ENCODE measurements around the gene SVOPL.
"Not testable (repeated sequence)": the region's sequence is repeated elsewhere in the genome, so short reads cannot be mapped to it uniquely, and the experiment has no call there.

The SVOPL gene

GRCh38 chr7:138699661-138700060 is 1.5 kb downstream of the SVOPL start:
- no peak for DNase-seq (ENCODE audit: low spot score)

DNA sequence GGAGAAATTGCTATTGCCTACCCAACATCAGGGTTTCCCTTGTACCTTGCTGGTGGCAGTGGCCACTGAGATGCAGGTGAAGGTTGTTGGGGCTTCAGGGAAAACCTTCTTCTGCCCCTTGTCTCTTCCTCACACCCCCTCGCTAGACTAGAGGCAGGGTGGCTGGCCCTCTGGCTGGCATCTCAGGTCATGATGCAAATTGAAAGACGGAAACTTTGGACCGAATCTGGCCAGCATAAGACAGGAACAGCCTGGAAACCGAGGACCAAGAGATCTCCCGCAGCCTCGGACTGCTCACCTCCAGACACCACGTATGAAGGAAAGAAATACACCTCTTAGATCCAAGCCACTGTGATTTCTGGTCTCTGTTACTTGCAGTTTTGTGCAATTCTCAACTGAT is 2.9 kb downstream of the SVOPL start:
- DNase-seq (ENCODE audit: low spot score): no peak

DNA sequence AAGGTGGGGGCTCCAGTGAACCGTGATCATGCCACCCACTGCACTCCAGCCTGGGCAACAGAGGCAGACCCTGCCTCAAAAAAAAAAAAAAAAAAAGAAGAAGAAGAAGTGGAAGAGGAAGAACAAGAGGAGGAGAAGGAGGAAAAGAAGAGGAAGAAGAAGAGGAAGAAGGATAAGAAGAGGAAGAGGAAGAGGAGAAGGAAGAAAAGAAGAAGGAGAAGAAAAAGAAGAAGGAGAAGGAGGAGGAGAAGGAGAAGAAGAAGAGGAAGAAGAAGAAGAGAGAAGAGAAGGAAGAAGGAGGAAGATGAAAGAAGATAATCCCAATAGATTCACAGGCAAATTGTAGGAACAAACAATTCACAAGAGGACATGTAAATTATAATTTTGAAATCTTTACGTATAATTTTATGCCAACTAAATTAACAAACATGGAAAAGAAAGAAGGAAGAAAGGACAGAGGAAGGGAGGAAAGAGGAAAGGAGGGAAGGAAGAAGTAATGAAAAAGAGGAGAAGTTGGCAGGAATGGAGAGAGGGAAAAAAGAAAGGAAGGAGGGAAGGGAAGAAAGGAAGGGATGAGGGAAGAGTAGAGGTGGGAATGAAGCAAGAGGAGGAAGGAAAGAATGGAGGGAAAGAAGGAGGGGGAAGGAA is 3.5 kb downstream of the SVOPL start:
- DNase-seq (ENCODE audit: low spot score): no peak

DNA sequence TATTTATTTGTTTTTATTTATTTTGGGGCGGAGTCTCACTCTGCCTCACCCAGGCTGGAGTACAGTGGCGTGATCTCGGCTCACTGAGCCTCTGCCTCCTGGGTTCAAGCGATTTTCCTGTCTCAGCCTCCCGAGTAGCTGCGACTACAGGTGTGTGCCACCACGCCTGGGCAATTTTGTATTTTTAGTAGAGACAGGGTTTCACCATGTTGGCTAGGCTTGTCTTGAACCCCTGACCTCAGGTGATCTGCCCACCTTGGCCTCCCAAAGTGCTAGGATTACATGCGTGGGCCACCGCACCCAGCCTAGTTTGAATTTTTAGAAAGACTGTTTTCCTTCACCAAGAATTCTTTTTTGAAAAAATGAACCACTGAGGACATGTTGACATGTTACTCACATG is 5.4 kb downstream of the SVOPL start:
- DNase-seq (ENCODE audit: low spot score): not testable (repeated sequence)

GRCh38 chr7:138695106-138695505 is 6.1 kb downstream of the SVOPL start:
- DNase-seq (ENCODE audit: low spot score): no peak

- DNase-seq (ENCODE audit: low spot score): no peak
Observed at GRCh38 chr7:138691178-138691577, 10.0 kb downstream of the SVOPL start.

DNA sequence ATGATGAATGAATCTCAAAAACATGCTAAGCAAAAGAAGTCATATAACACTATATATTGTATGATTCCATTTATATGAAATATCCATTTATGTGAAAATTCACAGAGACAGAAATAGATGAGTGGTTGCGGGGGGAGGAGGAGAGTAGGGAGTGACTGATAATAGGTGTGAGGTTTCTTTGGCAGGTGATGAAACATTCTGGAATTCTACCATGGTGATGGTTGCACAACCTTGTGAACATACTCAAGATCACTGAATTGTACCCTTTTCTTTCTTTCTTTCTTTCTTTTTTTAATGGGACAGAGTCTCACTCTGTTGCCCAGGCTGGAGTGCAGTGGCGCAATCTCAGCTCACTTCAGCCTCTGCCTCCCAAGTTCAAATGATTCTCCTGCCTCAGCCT is 10.7 kb downstream of the SVOPL start:
- DNase-seq (ENCODE audit: low spot score): no peak

- DNase-seq (ENCODE audit: low spot score): not testable (repeated sequence)
Observed at GRCh38 chr7:138688037-138688436, 13.1 kb downstream of the SVOPL start.

DNA sequence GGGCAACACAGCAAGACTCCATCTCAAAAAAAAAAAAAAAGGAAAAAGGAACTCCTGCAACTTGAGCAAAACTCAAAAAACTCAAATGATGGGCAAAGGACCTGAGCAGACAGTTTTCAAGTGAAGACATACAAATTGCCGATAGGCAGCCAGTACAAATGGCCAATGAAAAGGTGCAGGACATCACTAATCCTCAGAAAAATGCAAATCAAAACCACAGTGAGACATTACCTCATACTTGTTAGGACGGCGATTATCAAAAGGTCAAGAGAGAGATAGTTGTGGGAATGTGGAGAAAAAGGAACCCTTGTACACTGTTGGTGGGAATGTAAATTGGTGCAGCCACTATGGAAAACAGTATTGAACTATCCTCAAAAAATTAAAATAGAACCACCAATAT is 16.8 kb downstream of the SVOPL start:
- DNase-seq (ENCODE audit: low spot score): no peak

- DNase-seq (ENCODE audit: low spot score): no peak
Observed at GRCh38 chr7:138679793-138680192, 21.4 kb downstream of the SVOPL start.

DNA sequence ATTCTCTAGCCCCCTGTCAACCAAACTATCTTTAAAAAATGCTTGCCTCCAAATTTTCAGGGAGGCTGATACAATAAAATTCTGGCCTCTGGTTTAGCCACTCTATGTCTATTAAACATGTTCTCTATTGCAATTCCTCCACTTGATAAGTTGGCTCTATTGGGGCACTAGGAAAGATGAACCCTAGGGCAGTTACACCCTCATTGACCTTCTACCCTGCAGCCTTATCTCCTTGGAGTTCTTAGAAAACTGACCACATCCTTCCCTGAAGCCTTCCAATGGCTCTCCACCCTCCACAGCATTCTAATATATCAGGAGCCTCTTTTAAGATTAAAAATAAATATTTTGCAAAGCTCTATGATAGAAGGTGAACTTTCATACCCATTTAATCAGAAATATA is 30.6 kb downstream of the SVOPL start:
- no peak for DNase-seq (ENCODE audit: low spot score)

GRCh38 chr7:138669364-138669763 is 31.8 kb downstream of the SVOPL start:
- DNase-seq (ENCODE audit: low spot score): no peak

DNA sequence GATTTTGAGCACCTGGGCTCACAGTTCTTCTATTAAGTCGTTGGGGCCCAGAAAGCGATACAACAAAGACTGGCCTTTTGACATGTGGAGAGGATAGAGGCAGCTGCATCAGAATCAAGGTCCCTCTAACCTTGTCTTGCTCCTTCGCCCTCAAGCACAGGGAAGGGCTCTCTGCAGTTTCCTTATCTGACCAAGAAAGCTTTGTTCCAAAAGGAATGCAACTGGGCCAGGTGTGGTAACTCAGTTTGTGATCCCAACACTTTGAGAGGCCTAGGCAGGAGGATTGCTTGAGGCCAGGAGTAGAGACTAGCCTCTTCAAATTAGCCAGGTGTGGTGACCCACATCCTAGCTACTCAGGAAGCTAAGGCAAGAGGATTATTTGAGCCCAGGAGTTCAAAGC is 32.2 kb downstream of the SVOPL start:
- no peak for DNase-seq (ENCODE audit: low spot score)

- no peak for DNase-seq (ENCODE audit: low spot score)
Observed at GRCh38 chr7:138668229-138668596, 32.9 kb downstream of the SVOPL start.

DNA sequence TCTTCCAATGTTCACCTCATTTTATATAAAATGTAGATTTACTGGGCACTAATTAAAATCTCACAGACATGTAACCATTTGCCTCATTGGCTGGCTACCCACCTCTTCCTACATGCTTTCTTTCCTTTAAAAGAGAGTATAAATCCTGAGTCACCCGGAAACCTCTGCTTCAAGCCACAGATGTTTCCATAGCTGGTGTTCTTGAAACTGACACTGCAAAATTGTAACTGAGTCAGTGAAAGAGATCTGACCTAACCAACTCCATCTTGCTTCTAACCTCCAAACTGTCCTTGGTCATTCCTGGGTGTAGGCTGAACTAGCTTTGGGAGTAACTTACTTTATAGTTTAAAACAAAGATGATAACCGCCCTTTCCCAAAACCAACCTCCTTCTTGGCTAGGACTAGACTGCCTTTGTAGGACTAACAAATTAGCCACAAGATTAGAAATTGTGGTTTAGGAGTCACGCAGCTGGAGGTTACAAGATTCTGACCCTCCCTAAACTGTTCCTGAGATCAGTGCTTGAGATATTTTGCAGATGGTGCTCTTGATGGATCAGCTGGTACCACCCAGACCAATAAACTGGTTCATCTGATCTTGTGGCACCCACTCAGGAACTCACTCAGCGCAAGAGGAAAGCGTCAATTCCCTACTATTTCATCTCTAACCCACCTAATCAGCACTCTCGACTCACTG is 33.5 kb downstream of the SVOPL start:
- DNase-seq (ENCODE audit: low spot score): peak; percentile 33

- no peak for DNase-seq (ENCODE audit: low spot score)
Observed at GRCh38 chr7:138666385-138666784, 34.8 kb downstream of the SVOPL start.

DNA sequence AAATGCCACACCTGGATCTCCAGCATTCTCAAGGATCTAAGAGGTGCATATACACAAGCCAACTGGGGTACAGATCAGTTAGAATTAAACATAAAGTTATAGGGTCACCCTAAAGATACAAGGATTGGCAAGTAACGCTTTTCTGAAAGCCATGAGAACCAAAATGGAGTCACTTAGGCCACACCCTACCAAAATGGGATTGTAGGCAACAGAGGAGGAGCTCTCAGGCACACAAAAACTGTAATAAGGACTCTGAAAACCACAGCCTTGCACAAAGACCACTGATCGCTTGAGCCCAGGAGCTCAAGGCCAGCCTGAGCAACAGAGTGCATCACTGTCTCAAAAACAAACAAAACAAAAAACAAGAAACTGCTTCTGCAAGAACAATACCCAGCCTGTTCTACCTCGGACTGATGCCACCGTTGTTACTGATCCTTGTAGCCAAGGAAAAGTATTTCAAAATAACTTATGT is 35.5 kb downstream of the SVOPL start:
- DNase-seq (ENCODE audit: low spot score): no peak

GRCh38 chr7:138665249-138665648 is 35.9 kb downstream of the SVOPL start:
- no peak for DNase-seq (ENCODE audit: low spot score)

DNA sequence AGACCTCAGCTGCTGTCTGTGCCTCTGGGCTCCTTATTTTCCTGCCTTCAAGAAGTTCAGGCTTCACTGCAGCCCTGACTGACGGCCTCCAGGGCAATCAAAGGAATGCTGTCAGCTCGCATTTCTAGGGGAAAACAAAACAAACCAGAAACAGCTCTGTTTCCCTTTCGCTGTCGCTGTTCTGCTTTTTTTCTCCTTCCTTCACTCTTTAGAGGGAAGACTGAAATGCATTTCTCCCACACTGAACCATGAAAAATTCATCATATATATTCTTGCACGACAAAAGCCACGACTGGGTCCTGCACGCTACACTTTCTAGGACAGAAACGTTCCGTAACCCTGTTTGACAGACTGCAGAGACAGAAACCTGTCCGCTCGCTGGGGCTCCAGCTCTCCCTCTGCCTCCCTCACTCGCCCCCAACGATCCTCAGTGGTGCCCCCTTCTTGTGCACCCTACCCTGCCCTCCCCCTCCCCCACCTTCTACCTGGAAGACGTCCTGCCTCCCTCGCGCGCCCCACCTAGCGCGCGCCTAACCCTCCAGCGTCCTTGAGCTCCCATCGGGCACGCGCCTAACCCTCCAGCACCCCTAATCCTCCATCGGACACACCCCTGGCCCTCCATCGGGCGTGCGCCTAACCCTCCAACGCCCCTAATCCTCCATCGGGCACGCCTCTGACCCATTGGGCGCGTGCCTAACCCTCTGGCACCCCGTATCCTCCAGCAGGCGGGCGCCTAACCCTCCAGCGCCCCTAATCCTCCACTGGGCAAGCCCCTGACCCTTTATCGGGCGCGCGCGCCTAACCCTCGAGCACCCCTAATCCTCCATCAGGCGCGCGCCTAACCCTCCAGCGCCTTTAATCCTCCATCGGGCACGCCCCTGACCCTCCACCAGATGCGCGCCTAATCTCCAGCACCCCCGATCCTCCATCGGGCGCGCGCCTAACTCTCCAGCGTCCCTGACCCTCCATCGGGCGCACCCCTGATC is 37.1 kb downstream of the SVOPL start:
- no peak for DNase-seq (ENCODE audit: low spot score)

- DNase-seq (ENCODE audit: low spot score): no peak
Observed at GRCh38 chr7:138662991-138663320, 38.2 kb downstream of the SVOPL start.

- DNase-seq (ENCODE audit: low spot score): no peak
Observed at GRCh38 chr7:138662076-138662990, 38.8 kb downstream of the SVOPL start.
